ENCODE data around the gene ACER3.
"Not testable (repeated sequence)": the region's sequence is repeated elsewhere in the genome, so short reads cannot be mapped to it uniquely, and the experiment has no call there.

Gene ACER3

DNA sequence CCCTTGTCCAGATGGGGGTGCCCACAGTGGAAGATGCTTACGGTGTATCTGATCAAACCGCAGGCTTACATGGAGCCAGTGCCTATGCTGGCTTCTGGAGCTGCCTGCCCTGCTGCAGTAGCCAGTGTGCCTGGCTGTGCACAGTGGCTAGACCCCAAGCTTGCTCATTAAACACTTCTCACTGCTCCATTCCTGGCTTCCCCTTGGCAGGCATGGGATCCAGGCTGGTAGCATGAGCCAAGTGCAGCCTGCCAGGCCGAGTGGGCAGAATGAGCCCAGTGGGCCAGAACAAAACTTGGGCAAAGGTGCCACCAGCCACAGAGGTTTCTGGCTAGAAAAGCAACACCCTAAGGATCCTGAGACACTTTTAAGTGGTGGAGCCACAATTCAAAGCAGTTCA, 118.1 kb downstream of the ACER3 start:
- in situ Hi-C loops (cut with MboI; ENCODE audit: low sequenced_read_pairs), result no loop called here

DNA sequence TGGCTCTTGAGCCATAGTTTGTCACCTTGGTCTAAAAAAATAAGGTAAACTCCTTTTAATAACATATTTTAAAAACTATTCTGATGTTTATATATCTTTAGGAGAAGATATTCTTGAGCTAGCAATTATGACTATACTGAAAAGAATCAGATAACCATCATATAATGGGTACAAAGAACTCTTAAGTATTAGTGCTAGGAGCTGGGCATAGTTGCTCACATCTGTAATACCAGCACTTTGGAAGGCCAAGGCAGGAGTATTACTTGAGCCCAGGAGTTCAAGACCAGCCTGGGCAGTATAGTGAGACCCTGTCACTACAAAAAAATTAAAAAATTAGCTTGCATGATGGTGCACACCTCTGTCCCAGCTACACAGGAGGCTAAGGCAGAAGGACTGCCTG, 119.5 kb downstream of the ACER3 start:
- in situ Hi-C loops (cut with MboI; ENCODE audit: low sequenced_read_pairs), result no loop called here

DNA sequence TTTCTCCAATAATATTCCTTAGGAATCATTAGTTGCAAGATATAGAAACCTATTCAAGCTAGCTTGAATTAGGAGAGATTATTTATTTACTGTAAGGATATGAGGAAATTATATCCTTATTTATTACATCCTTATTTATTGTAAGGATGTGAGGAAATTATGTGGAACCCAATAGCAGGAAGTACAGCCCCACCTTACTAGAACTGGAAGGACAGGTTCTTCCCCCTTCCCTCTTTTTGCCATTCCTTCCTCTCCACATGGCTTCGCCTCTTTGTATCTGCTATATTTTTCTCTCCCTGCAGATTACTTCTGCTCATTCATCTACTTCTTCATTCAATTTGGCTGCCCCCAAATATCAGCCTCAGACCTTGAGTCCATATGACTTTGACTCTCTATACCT, 124.0 kb downstream of the ACER3 start:
- in situ Hi-C loops (cut with MboI; ENCODE audit: low sequenced_read_pairs), result no loop called here

DNA sequence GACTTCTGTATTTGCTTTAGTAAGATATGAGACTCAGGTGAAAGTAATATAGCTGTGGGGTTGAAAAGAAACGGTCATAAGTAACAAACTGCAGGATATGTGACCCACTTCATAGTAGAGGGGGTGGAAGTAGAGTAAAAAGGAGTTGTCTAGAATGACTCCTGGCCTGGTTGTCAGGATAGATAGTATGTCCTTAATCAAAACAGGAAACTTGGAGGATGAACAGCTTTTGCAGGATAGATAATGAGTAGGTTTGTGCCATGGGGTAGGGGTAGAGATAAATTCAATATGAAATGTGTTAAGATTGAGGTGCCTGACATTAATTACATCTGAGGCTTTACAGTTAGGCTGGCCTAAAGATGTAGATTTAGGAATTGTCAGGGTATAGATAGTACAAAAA, 126.5 kb downstream of the ACER3 start:
- in situ Hi-C loops (cut with MboI; ENCODE audit: low sequenced_read_pairs), result no loop called here

DNA sequence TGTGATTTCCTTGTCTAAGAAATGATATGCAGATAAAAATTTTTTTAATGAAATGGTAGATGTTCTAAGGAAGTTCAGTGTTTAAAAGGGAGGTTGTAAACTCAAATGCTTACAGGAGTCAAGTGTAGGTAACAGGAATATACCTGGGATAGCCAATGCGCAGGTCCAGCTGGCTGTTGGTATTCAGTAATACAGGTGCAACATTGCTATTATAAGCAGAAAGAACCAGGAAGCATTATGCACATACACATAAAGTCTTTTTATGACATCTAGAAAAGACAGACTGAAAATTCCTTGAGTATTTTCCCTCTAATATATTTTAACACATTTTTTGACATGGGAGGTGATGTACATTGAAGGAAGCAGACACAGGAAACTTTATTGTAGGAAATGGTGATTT, 129.9 kb downstream of the ACER3 start:
- in situ Hi-C loops (cut with MboI; ENCODE audit: low sequenced_read_pairs), result no loop called here

DNA sequence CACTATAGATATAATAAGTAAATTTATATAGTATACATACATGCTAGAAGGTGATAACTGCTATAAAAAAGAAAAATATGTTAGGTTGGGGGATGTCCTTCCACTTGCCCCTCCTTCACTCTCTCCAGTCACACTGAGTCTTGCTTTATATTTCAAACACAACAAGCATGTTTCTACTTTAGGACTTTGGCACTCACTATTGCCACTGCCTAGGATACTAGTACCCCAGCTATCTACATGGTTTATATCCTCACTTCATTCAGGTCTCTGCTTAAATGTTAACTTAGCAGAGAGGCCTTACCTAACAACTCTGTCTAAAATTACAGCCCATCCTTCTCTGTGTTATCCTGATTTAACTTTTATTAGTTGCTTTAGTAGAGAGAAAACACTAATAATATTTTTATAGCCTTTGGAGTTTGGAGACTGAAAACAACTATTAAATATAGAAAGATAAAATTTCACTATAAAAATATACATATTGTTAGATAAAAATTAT, 134.4 kb downstream of the ACER3 start:
- in situ Hi-C loops (cut with MboI; ENCODE audit: low sequenced_read_pairs), result no loop called here

DNA sequence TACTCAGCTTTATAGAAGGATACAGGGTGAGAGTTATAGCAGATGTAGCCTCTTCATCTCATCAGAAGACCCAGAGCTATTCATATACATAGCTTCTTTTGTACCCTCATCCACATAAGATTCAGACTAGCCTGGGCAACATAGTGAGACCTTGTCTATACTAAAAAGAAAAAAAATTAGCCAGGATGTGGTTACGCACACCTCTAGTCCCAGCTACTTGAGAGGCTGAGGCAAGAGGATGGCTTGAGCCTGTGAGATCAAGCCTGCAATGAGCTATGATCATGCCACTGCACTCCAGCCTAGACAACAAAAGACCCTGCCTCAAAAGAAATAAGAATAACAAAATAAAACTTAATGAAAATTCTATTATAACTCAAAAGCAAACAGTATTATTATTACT, 136.8 kb downstream of the ACER3 start:
- in situ Hi-C loops (cut with MboI; ENCODE audit: low sequenced_read_pairs), result no loop called here

DNA sequence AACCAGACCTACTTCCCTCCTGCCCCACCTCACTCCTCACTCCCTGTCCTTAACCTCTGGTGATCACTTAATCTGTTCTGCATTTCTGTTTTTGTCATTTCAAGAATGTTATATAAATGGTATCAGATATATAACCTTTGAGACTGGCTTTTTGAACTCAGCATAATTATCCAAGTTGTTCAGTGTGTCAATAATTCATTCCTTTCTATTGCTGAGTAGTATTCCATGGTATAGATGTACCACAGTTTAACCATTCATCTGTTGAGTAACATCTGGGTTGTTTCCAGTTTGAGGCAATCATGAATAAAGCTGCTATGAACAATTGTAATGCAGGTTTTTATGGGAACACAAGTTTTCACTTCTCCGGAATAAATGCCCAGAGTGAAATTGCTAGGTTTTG, 138.9 kb downstream of the ACER3 start:
- in situ Hi-C loops (cut with MboI; ENCODE audit: low sequenced_read_pairs), result no loop called here

DNA sequence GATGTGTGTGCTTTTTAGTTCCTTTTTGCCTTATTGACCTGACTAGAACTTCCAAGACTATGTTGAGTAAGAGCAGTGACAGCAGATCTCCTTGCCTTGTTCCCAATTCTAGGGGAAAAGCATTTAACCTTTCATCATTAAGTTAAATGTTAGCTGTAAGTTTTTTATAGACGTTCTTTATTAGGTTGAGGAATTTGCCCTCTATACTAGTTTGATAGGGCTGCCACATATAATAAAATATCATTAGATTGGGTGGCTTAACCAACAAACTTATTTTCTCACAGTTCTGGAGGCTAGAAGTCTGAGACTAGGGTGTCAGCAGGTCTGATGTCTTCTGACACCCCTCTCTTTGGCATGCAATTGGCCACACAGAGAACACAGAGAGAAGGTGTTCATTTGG, 140.9 kb downstream of the ACER3 start:
- in situ Hi-C loops (cut with MboI; ENCODE audit: low sequenced_read_pairs), result no loop called here

DNA sequence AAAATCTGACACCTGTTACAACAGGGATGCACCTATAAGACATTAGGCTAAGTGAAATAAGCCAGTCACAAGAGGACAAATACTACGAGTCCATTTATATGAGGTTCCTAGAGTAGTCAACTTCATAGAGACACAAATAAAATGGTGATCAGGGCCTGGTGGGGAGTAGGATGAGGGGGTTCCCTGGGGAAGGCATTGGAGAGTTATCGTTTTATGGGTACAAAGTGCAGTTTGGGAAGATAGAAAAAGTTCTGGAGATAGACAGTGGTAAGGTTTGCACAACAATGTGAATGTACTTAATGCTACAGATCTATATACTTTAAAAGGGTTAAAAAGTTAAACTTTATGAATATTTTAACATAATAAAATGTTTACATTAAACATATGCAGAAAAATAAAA, 142.1 kb downstream of the ACER3 start:
- in situ Hi-C loops (cut with MboI; ENCODE audit: low sequenced_read_pairs), result no loop called here

DNA sequence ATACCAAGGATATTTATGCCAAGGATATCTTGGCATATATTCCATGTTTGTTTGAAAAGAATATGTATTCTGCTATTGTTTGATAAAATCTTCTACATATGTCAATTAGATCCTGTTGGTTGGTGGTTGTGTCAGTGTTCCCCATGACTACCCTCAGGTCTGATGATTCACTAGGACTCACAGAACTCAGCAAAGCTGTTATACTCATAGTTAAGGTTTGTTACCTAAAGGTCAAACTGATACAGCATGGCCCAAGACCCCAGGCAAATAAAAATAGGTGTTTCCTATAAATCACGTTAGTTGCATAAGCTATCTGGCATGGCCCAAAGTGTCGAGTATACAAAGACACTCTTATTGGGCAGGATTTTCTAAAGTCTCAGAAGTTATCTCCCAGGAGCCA, 143.2 kb downstream of the ACER3 start:
- in situ Hi-C loops (cut with MboI; ENCODE audit: low sequenced_read_pairs), result no loop called here

DNA sequence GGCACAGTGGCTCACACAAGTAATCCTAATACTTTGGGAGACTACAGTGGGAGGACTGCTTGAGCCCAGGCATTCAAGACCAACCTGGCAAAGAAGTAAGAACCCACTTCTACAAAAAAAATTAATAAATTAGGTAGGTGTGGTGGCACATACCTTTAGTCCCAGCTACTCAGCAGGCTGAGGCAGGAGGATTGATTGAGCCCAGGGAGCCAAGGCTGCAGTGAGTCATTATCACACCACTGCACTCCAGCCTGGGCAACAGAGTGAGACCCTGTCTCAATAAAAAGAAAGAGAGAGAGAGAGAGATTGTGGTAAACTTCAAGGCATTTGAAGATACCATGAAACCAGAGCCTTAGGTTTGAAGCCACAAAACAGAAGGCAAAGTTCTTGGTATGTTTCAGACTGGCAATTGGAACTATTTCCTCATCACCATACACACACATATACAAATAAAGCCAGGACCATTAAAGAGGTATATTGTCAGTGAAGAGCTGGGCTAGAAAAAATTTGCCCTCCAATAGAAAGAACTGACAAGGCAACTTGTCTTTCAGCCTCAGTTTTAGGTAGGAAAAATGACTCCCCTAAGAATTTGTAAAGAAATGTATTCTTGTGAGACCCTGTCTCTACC, 148.9 kb downstream of the ACER3 start:
- in situ Hi-C loops (cut with MboI; ENCODE audit: low sequenced_read_pairs), result no loop called here

DNA sequence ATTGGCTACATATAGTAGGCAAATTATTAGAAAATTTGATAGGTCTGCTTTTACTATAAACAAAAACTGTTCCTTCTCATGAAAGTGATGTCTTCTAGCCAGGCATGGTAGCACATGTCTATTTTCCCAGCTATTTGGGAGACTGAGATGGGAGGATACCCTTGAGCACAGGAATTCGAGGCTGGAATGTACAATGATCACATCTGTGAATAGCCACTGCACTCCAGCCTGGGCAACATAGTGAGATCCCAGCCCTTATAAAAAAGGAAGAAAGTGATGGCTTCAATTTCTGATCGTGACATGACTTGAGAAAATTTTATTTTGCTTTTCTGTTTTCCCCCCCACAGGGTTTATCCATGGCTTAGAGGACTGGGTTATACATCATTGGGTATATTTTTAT, 154.0 kb downstream of the ACER3 start:
- in situ Hi-C loops (cut with MboI; ENCODE audit: low sequenced_read_pairs), result no loop called here

DNA sequence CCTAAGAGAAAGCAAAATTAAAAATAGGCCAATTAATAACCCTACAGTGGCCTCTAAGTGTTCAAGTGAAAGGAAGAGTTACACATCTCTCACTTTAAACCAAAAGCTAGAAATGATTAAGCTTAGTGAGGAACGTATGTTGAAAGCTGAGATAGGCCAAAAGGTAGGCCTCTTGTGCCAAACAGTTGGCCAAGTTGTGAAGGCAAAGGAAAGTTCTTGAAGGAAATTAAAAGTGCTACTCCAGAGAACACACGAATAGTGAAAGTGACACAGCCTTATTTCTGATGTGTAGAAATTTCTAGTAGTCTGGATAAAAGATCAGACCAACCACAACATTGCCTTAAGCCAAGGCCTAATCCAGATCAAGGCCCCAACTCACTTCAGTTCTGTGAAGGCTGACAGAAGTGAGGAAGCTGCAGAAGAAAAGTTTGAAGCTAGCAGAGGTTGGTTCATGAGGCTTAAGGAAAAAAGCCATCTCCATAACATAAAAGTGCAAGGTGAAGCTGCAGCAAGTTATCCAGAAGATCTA, 157.7 kb downstream of the ACER3 start:
- in situ Hi-C loops (cut with MboI; ENCODE audit: low sequenced_read_pairs), result not testable (repeated sequence)

DNA sequence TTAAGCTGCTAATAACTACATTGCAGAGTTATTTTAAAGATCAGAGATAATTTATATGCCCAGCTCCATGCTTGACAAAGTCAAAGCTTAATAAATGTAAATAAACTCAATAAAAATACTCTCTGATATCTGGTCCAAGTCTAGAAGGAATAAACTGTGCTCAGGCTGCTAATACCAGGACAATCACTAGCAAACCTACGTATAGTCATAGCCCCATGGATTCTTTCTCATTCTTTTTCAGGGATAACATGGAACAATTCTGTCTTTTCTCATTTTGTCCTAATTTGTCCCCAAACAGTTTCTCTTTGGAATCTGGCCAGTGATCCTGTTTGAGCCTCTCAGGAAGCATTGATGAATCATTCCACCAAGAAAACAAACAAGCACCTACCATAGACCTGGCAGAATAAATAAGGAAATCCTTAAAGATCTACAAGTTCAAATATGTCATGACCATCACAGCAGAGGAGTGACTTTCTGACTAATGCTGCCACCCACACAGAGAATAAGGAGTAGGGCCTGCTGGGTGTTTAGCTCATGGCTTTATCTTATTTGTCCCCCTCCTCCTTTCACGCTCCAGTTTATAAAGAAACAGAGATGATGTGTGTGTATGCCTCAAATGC, 159.4 kb downstream of the ACER3 start:
- in situ Hi-C loops (cut with MboI; ENCODE audit: low sequenced_read_pairs), result no loop called here

DNA sequence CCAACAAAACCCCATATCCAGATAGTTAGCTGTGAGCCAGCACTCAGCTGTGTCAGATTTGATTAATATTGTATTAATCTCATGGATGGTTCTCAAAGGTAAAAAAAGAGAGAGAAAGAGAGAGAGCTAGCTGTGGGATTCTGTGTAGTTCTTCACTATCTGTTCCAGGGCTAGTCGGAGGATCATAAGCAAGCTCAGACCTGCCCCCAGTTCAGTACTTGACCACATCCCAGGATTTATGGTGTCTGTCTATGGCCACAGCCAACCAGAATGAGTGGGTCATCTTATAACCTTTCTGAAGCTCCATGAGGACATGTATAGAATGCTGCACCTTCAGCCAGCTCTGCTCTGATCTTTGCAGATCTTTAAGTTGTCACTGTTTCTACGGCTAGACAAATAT, 160.0 kb downstream of the ACER3 start:
- in situ Hi-C loops (cut with MboI; ENCODE audit: low sequenced_read_pairs), result no loop called here

DNA sequence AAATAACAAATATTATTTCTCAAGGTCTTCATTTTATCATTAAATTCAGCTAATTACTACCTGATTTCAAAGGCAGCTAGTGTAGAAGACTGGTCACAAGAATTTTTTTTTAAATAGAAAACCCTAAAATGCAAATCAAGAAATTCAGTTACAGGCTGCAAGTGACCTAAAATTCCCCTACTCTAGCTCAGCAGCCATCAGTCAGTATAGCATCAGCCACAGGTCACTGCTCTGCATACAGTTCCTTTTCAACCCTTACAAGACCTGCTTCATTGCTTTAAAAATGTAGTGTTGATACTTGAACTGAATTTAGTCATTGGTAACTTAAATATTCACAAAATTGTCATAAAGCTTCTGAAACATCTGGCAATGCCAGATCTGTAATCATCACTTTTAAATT, 164.0 kb downstream of the ACER3 start:
- in situ Hi-C loops (cut with MboI; ENCODE audit: low sequenced_read_pairs), result no loop called here

DNA sequence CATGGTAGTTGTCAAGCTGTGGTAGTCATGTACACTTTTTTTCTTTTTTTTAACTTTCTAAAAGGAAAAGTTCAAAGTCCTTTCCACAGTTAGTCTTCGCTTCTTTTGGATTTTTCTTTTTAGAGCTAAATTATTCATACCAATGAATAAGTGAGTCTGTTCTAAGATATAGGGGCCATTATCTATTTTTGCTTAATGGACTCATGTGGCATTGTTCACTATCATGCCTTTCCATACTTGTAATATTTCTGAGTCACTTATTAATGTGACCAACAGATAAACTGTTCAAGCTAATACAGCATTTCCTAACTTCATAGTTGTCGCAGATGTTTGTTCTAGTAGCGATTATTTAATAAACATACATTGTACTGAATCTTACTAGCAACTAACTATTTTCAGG, 165.5 kb downstream of the ACER3 start:
- in situ Hi-C loops (cut with MboI; ENCODE audit: low sequenced_read_pairs), result no loop called here

DNA sequence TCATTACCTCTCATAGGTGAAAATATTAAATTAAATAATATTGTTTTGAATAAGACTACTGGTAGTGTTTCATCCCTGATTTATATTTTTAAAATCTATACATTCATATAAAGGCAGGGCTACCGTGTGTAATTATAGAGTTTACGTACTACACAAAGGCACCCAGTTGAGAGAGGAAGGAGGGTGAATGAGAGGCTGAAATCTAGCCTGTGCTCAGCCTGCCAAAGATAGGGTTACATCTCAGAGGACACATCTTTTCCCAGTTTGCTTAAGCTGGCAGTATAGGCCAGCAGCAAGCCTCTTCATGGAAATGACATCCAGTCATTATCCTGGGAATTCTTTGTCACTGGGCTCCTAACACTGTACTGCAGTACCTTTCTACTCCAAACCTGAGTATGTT, 166.0 kb downstream of the ACER3 start:
- in situ Hi-C loops (cut with MboI; ENCODE audit: low sequenced_read_pairs), result no loop called here

DNA sequence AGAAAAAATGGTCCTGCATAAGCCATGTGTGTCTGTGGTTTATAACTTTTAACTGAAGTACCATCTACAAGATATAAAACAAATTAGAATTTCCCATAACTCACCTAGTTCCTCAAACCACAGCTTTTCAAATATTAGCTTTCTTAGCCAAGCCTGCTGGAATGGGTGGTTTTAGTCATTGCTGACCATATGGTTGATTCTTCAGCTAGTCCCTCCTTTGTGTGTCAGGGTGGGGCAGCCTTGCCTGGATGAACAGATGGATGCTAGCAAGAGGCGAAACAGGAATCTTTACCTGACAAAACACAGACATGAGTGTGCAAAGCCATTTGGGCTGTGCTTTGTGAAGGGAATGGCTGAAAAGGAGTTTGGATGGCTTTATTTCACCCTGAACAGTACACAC, 166.6 kb downstream of the ACER3 start:
- in situ Hi-C loops (cut with MboI; ENCODE audit: low sequenced_read_pairs), result no loop called here

DNA sequence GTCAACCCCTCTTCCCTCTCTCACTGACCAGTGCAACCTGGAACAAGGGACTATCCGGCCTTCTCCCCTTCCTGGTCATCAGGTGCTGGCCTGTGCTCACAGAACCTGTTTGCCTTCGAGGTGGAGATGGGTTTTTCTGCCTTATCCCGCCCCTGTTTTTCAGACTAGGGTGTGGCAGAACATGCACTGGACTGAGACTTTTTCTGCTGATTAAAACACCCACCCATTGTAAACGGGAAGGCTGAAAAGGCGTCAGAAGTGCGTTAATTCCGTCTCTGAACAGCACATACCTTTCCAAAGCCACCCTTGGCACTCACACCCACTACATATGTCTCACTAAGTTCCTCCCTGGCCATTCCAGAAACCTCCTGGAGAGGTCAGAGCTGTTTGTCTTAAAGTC, 169.1 kb downstream of the ACER3 start:
- in situ Hi-C loops (cut with MboI; ENCODE audit: low sequenced_read_pairs), result no loop called here

DNA sequence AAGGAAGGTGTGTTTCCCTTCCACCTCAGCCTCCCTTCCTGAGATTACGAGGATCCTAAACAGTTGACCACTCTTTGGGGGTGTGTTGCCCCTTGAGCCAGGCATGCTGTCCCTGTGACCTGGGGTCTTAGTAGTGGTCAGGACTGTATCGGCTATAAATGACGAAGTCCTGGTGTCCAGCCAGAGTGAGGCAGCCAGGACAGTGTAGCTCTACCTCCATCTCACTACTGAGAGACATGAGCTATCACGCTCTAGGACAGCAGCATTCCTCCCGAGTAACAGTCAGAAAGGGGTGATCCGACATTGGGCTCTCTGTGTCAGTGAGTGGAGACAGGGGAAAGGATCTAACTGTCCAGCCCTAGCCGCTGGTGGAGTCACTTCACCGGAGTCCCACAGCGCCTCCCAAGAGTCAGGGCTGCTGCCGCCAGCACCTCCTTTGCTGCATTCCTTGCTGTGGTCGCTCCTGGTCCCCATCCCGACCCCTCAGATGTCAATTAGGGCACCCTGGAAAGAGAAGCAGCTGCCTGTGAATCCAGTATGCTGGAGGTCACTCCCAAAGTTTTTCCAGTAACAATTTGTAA, 170.2 kb downstream of the ACER3 start:
- in situ Hi-C loops (cut with MboI; ENCODE audit: low sequenced_read_pairs), result no loop called here
